Caki2 (cell line): ENCODE results near the gene EFCAB12. TPM values are rescaled to one million over a fixed set of nuclear protein-coding genes. Genes with fewer than 3 reads are reported as not detected.

ENCODE experiments used
- DNase-seq: peaks from one replicate; pipeline ENCODE4 v3.0.0-alpha.2; 2015; ENCODE audit warnings: low read depth
- in situ Hi-C: cut with HindIII; loops from 2 replicates; pipeline ENCODE4 v1.10.0; 2016; ENCODE audit warnings: low sequenced_read_pairs, low pct_unique_long_range_greater_than_20kb, mixed read lengths
- total RNA-seq: library from RNA; depleted of rRNA; stranded (reverse); fragments of >200 nt; shearing (Covaris generic); gene quantifications from 2 replicates; pipeline ENCODE4 v1.2.3, GENCODE V29; 2014; ENCODE audit warnings: low replicate concordance; rRNA removed

EFCAB12 gene
- total RNA-seq, 1 experiment from 2014 or later: not detected

- in situ Hi-C loops: no loop called here
- no peak for DNase-seq
Observed at GRCh38 chr3:129360705-129361460, 67.6 kb downstream of the EFCAB12 start.

GRCh38 chr3:129360171-129360611, 68.2 kb downstream of the EFCAB12 start:
- in situ Hi-C loops: no loop called here
- DNase-seq: no peak

DNA sequence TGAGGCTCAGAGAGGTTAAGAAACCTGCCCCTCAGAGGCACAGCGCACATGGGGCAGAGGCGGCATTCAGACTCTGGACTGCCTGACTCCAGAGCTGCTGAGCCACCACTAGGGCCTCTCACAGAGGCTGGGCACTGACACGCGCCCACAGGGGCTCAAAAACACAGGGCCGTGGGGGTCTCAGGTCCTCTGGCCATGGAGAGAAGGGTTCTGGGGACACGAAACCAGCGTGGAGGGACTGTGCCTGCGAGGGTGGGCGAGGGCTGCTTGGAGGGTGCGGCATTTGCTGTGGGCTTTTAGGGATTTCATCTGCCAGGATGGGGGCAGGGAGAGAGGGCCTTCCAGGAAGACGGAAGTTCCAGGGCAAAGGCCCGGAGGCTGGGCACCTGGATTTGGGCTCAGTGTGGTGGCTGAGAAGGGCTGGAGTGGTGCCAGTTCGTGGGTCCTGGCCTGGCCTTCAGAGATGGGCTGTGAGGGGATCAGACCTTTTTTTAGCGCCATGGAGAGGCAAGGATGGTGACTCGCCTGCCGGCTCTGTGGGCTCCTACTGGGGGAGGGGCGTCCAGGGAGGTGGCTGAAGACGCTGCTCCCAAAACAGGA, 69.6 kb downstream of the EFCAB12 start:
- in situ Hi-C loops: no loop called here

DNA sequence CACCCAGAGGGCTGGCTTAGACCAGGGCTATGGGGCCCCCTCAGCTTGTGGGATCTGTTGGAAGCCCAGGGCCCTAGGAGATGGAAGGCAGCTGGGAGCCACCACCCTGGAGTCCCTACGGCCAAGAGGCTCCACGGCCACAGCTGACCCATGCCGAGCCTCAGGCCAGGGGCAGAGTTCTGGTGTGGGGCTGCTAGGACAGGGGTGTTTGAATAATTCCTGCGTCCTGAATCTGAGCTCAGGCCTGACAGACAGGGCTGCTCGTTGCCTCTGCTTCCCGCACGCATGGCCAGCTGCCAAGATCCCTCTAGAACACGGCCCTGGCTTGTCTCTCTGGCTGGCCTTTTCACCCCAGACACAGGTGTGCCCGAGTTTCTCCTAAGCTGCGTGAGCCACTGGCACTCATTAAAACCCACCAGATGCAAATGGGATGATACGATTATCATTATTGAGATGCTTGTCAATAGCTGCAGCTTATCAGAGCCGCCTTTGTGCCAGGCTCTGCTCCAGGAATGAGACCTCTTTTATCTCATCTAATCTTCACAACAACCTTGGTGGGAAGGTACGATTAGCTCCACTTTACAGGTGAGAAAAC, 70.2 kb downstream of the EFCAB12 start:
- no peak for DNase-seq
- in situ Hi-C loops: no loop called here

More for the DNA sequence above, 69.6 kb downstream of the EFCAB12 start:
- DNase-seq: no peak

DNA sequence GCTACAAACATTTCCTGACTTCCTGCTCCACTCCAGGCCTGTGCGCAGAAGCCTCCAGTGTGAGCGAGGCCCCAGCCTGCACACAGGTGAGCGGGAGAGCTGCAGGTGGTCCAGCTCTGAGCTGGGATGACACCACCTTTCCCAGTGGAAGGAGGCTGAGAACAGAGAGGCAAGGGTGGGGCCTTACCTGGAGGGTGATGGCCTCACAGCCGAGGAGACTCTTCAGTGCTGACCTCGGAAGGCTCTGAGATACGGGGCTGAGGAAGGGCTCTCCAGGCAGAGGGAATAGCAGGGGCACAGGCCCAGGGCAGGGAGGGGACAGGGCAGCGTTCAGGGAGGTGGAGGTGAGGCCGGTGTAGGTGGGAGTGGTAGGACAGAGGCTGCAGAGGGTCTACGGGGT, 70.8 kb downstream of the EFCAB12 start:
- in situ Hi-C loops: no loop called here

DNA sequence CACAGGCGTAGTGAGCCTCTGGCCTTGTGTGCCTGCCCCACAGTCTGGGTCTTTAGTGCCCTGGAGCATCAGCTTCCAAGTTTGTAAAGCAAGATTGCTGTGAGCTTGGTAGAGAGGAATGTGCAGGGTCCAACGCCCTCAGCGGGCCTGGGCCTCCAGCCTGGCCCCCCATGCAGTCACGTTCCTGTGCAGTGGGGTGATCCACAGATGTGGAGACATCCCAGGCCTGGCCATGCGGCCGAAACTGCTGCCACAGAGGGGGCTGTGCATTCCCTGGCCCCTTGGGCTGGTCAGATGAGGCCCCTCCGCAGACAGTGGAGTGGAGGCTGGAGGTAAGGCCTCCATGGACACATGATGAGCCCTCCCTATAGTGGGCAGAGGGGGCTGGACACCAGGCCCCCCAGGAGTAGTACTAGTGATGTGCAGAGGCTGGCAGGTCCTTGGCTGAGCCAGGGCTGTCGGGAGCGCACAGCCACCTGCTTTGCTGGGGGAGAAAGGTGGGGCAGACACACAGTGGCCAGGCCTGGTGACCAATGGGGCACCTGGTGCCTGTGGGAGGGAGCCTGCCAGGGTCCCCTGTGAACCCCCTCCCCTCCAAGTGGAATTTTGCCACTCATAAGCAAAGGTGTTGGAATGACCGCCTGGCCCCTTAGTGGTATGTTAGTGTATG, 71.5 kb downstream of the EFCAB12 start:
- no peak for DNase-seq
- in situ Hi-C loops: no loop called here

More for the DNA sequence above, 70.8 kb downstream of the EFCAB12 start:
- no peak for DNase-seq

GRCh38 chr3:129353589-129353941, 74.9 kb downstream of the EFCAB12 start:
- no peak for DNase-seq
- in situ Hi-C loops: no loop called here

DNA sequence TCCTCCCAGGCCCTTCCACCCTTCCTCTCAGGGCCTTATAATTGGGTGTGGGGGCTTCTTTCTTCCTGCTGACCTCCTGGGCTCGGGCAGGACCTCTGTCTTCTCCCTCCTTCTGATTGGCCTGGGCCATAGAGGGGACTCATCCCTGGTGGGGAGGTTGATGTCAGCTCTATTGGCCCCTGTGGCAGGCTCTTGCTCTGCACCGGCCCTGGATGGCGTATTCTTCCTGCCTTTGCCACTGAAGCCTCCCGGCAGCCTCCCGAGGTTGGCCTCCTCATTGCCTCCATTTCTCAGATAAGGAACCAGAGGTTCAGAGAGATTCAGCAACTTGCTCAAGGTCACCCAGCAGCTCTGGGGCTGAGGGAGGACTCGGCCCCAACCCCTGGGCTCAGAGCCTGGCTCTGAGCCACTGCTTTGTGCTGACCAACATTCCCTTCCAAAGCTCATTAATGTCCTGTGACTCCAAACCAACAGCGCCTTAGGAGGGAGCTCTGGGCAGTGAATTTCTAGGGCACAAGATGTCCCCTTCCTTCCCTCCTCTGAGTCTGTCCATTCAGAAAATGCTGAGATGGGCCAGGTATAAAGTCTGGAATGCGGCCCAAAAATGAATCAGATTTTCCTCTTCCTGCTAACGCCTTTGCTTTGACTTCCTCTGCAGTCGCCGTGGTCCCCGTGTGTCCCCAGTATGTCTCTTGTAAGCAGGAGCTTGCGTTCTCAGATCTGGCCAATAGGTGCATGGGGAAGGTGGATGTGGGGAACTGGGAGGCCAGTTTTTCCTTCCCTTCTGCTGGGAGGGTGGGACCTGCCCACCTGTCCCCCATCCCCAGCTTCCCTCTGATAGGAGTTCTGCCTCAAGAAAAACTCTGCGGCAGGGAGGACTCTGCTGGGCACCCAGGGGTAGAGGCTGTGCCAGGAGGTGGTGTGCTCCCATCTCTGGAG, 75.5 kb downstream of the EFCAB12 start:
- in situ Hi-C loops: no loop called here
- DNase-seq: no peak

- no peak for DNase-seq
- in situ Hi-C loops: no loop called here
Observed at GRCh38 chr3:129352045-129352444, 76.4 kb downstream of the EFCAB12 start.

Other genes starting within 250 kb of the EFCAB12 start
- gene CNBP, start 244.7 kb downstream of the EFCAB12 start, total RNA-seq: 283 and 312 TPM in 2 replicates
- 74.1 and 114 TPM in 2 replicates for gene COPG1, start 179.0 kb downstream of the EFCAB12 start, total RNA-seq
- 44.9 and 48.1 TPM in 2 replicates for gene HMCES, start 149.8 kb downstream of the EFCAB12 start, total RNA-seq
- 8.9 and 13.6 TPM in 2 replicates for gene MBD4, start 11.3 kb upstream of the EFCAB12 start, total RNA-seq
- 23.4 and 24.8 TPM in 2 replicates for gene IFT122, start 11.6 kb upstream of the EFCAB12 start, total RNA-seq
- not detected in 2 replicates for gene RHO, start 100.0 kb upstream of the EFCAB12 start, total RNA-seq
- gene H1-8, start 114.5 kb upstream of the EFCAB12 start, total RNA-seq: not detected in 2 replicates
- 29.0 and 74.1 TPM in 2 replicates for gene PLXND1, start 178.0 kb upstream of the EFCAB12 start, total RNA-seq